HG02759 (cell line): ENCODE results near the gene ARHGEF16.

Experiments
- ATAC-seq: cut with Tn5 transposase; IDR thresholded peaks from one replicate; pipeline ENCODE4 v1.9.1; 2021; ENCODE audit warnings: mild to moderate bottlenecking, moderate library complexity; ENCODE audit not compliant: unreplicated experiment

ARHGEF16 gene

GRCh38 chr1:3455670-3456448 is 1.4 kb downstream of the ARHGEF16 start:
- no peak for ATAC-seq

- ATAC-seq = no peak
Observed at GRCh38 chr1:3456449-3456963, 2.0 kb downstream of the ARHGEF16 start.

- no peak for ATAC-seq
Observed at GRCh38 chr1:3456964-3457909, 2.8 kb downstream of the ARHGEF16 start.

GRCh38 chr1:3457910-3458883 is 3.7 kb downstream of the ARHGEF16 start:
- ATAC-seq = no peak

- no peak for ATAC-seq
Observed at GRCh38 chr1:3459051-3459908, 4.8 kb downstream of the ARHGEF16 start.

GRCh38 chr1:3459940-3460671 is 5.6 kb downstream of the ARHGEF16 start:
- no peak for ATAC-seq

GRCh38 chr1:3460672-3461131 is 6.2 kb downstream of the ARHGEF16 start:
- ATAC-seq = no peak

- no peak for ATAC-seq
Observed at GRCh38 chr1:3461238-3461933, 6.9 kb downstream of the ARHGEF16 start.

GRCh38 chr1:3461934-3462275 is 7.4 kb downstream of the ARHGEF16 start:
- no peak for ATAC-seq

GRCh38 chr1:3462356-3463012 is 8.0 kb downstream of the ARHGEF16 start:
- ATAC-seq = no peak

GRCh38 chr1:3463013-3463385 is 8.5 kb downstream of the ARHGEF16 start:
- no peak for ATAC-seq

GRCh38 chr1:3463408-3463863 is 9.0 kb downstream of the ARHGEF16 start:
- no peak for ATAC-seq

- no peak for ATAC-seq
Observed at GRCh38 chr1:3463891-3464648, 9.6 kb downstream of the ARHGEF16 start.

GRCh38 chr1:3464649-3465025 is 10.2 kb downstream of the ARHGEF16 start:
- no peak for ATAC-seq

- no peak for ATAC-seq
Observed at GRCh38 chr1:3465091-3465934, 10.8 kb downstream of the ARHGEF16 start.

GRCh38 chr1:3465935-3466321 is 11.5 kb downstream of the ARHGEF16 start:
- ATAC-seq = no peak
